ENCODE data around the gene RNF14. TPM values are rescaled to one million over a fixed set of nuclear protein-coding genes. Genes with fewer than 3 reads are reported as not detected.
A peak's percentile ranks its signal among the peaks of the same experiment; 100 is the strongest.

The RNF14 gene
- total RNA-seq, 1 donor from 2014 or later, result 35.5 TPM

GRCh38 chr5:141995656-141996055, 26.8 kb downstream of the RNF14 start:
- Mint-ChIP-seq H3K9me3 (ENCODE audit: low read depth) (no peaks in the 10 kb centered on the region), H3K4me1 (ENCODE audit: low read depth) (peaks cover 17% of the 10 kb centered on the region), H3K36me3 (ENCODE audit: insufficient read depth) (peaks cover 28% of the 10 kb centered on the region), H3K27ac (no peak overlapping the region), H3K27me3 (no peaks in the 10 kb centered on the region), H3K4me3 (ENCODE audit: low read depth) (no peak overlapping the region)
- DNase-seq (ENCODE audit: low spot score, unreplicated experiment), result no peak
- no peak for TF ChIP-seq CTCF (IDR thresholded peaks at IDR 0.05; ENCODE audit: unreplicated experiment)

DNA sequence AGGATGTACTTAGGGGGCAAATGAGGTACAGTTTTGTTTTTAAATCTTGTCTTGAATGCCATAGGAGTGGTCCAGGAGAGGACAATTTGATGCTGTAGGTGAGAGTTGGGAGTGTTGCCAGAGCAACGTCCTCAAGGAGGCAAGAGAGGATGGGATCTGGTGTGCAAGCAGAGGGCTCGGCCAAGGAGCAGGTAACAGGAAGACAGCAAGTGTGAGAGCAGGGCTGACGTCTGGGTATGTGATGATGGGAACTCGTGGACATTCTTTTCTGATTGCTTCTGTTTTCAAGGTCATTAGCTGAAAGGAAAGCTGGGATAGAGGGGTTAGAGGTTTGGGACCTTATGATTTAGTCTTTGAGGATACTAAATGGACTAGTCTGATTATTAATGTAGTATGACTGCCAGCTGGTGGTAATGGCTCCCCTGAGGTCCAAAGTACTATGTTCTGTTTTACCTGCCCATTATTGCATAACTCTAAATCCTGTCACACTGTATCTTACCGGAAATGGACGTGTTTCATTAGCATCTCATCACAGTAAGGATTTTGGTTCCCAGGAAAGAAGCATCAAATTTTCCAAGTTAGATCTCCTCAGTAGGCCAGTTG, 28.6 kb downstream of the RNF14 start:
- Mint-ChIP-seq H3K27ac (no peak overlapping the region), H3K4me3 (ENCODE audit: low read depth) (no peak overlapping the region), H3K4me1 (ENCODE audit: low read depth) (peaks cover 17% of the 10 kb centered on the region), H3K36me3 (ENCODE audit: insufficient read depth) (peaks cover 28% of the 10 kb centered on the region), H3K27me3 (no peaks in the 10 kb centered on the region), H3K9me3 (ENCODE audit: low read depth) (no peaks in the 10 kb centered on the region)
- TF ChIP-seq CTCF (IDR thresholded peaks at IDR 0.05; ENCODE audit: unreplicated experiment), result no peak
- DNase-seq (ENCODE audit: low spot score, unreplicated experiment), result no peak

DNA sequence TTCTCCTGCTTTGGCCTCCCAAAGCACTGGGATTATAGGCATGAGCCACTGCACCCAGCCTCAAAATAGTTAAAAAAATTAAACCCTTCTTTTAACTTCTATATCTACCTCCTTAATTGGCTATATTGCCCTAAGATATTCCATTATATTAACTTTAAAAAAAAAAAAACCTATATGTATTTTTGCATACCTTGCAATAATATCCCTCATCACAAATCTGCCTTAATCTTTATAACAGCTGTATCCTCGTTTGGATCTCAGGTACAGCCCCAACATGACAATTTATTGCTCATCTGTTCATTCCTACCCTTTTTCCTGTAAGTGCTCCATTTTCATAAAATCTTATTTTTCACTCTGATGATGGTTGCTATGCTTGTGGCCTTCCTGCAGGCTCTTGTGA, 31.3 kb downstream of the RNF14 start:
- no peak for DNase-seq (ENCODE audit: low spot score, unreplicated experiment)
- no peak for TF ChIP-seq CTCF (IDR thresholded peaks at IDR 0.05; ENCODE audit: unreplicated experiment)
- Mint-ChIP-seq H3K36me3 (ENCODE audit: insufficient read depth) (peaks cover 27% of the 10 kb centered on the region), H3K4me1 (ENCODE audit: low read depth) (peaks cover 7% of the 10 kb centered on the region), H3K27me3 (no peaks in the 10 kb centered on the region), H3K27ac (peak overlapping the region; percentile 82), H3K4me3 (ENCODE audit: low read depth) (no peak overlapping the region), H3K9me3 (ENCODE audit: low read depth) (no peaks in the 10 kb centered on the region)

GRCh38 chr5:142000704-142001484, 32.0 kb downstream of the RNF14 start:
- no peak overlapping the region for H3K4me3 Mint-ChIP-seq (ENCODE audit: low read depth)
- no peaks in the 10 kb centered on the region for H3K9me3 Mint-ChIP-seq (ENCODE audit: low read depth)
- DNase-seq (ENCODE audit: low spot score, unreplicated experiment), result no peak
- peaks cover 3% of the 10 kb centered on the region for H3K4me1 Mint-ChIP-seq (ENCODE audit: low read depth)
- peaks cover 26% of the 10 kb centered on the region for H3K36me3 Mint-ChIP-seq (ENCODE audit: insufficient read depth)
- H3K27me3 Mint-ChIP-seq, result no peaks in the 10 kb centered on the region
- peak; percentile 32 for TF ChIP-seq CTCF (IDR thresholded peaks at IDR 0.05; ENCODE audit: unreplicated experiment)
- H3K27ac Mint-ChIP-seq, result peak overlapping the region; percentile 82

- TF ChIP-seq CTCF (IDR thresholded peaks at IDR 0.05; ENCODE audit: unreplicated experiment), result no peak
- Mint-ChIP-seq H3K9me3 (ENCODE audit: low read depth) (no peaks in the 10 kb centered on the region), H3K4me1 (ENCODE audit: low read depth) (peaks cover 3% of the 10 kb centered on the region), H3K27ac (no peak overlapping the region), H3K27me3 (no peaks in the 10 kb centered on the region), H3K4me3 (ENCODE audit: low read depth) (no peak overlapping the region), H3K36me3 (ENCODE audit: insufficient read depth) (peaks cover 32% of the 10 kb centered on the region)
- no peak for DNase-seq (ENCODE audit: low spot score, unreplicated experiment)
These were observed 34.4 kb downstream of the RNF14 start for GRCh38 chr5:142003266-142003800.
